IPS-18c (cell line): Measurements from ENCODE around the gene SEMA4A.

Source experiments
- H3K4me3 ChIP-seq: 2 replicates; pipeline ENCODE4 v1.7.0; 2013; ENCODE audit warnings: low read depth, mild to moderate bottlenecking, low read length, moderate library complexity; ENCODE audit not compliant: insufficient read depth
- H3K9me3 ChIP-seq: one replicate; pipeline ENCODE4 v1.6.1; 2013; ENCODE audit warnings: mild to moderate bottlenecking, low read length, moderate library complexity; ENCODE audit not compliant: control insufficient read depth, insufficient read depth

Gene SEMA4A

GRCh38 chr1:156153362-156153761 lies at the start of gene SEMA4A:
Gene SEMA4A (plus strand): TSS chr1:156153585. CDS start chr1:156154579, 994 bp downstream.
- Histone ChIP-seq H3K9me3 (no peaks in the 10 kb centered on the region), H3K4me3 (no peak within 1 kb of the TSS)

- H3K4me3 ChIP-seq = no peak overlapping the region
- H3K9me3 ChIP-seq = no peaks in the 10 kb centered on the region
Observed at GRCh38 chr1:156104065-156104810, 49.1 kb upstream of the SEMA4A start.

- Histone ChIP-seq H3K9me3 (no peaks in the 10 kb centered on the region), H3K4me3 (peak overlapping the region; percentile 34)
Observed at GRCh38 chr1:156104861-156105832, 48.2 kb upstream of the SEMA4A start.

- no peak overlapping the region for H3K4me3 ChIP-seq
- H3K9me3 ChIP-seq = no peaks in the 10 kb centered on the region
Observed at GRCh38 chr1:156106624-156107488, 46.5 kb upstream of the SEMA4A start.

GRCh38 chr1:156108057-156108456 lies 45.3 kb upstream of the SEMA4A start:
- H3K4me3 ChIP-seq = no peak overlapping the region
- no peaks in the 10 kb centered on the region for H3K9me3 ChIP-seq

- Histone ChIP-seq H3K9me3 (no peaks in the 10 kb centered on the region), H3K4me3 (no peak overlapping the region)
Observed at GRCh38 chr1:156108664-156109241, 44.6 kb upstream of the SEMA4A start.

- H3K4me3 ChIP-seq = no peak overlapping the region
- no peaks in the 10 kb centered on the region for H3K9me3 ChIP-seq
Observed at GRCh38 chr1:156110252-156110651, 43.1 kb upstream of the SEMA4A start.

GRCh38 chr1:156111355-156111962 lies 41.9 kb upstream of the SEMA4A start:
- H3K9me3 ChIP-seq = no peaks in the 10 kb centered on the region
- H3K4me3 ChIP-seq = no peak overlapping the region

- Histone ChIP-seq H3K4me3 (no peak overlapping the region), H3K9me3 (no peaks in the 10 kb centered on the region)
Observed at GRCh38 chr1:156112276-156113137, 40.9 kb upstream of the SEMA4A start.

- Histone ChIP-seq H3K4me3 (no peak overlapping the region), H3K9me3 (no peaks in the 10 kb centered on the region)
Observed at GRCh38 chr1:156113282-156113950, 40.0 kb upstream of the SEMA4A start.

- no peaks in the 10 kb centered on the region for H3K9me3 ChIP-seq
Observed at GRCh38 chr1:156114101-156114918, 39.1 kb upstream of the SEMA4A start, which contains the start of gene LMNA. Gene LMNA (plus strand): TSS chr1:156114711. CDS start chr1:156114919, 208 bp downstream.

GRCh38 chr1:156114919-156115513 lies 38.4 kb upstream of the SEMA4A start:
- no peaks in the 10 kb centered on the region for H3K9me3 ChIP-seq
- H3K4me3 ChIP-seq = peak overlapping the region; percentile 78

More at GRCh38 chr1:156114101-156114918, 39.1 kb upstream of the SEMA4A start, which contains the start of gene LMNA:
- peak within 1 kb of the TSS; percentile 78 for H3K4me3 ChIP-seq

- Histone ChIP-seq H3K4me3 (peak overlapping the region; percentile 78), H3K9me3 (no peaks in the 10 kb centered on the region)
Observed at GRCh38 chr1:156115514-156116374, 37.6 kb upstream of the SEMA4A start.
